Pancreas (tissue), 10 donors: ENCODE results near the gene DPP4. TPM values are rescaled to one million over a fixed set of nuclear protein-coding genes. Genes with fewer than 3 reads are reported as not detected.
A peak's percentile ranks its signal among the peaks of the same experiment; 100 is the strongest.

Source experiments
- ATAC-seq, 4 donors: fragments of 200-7000 bp; cut with Tn5 transposase; one replicate each; pipeline versions ENCODE4 v1.8.0 to v1.9.1; 2020; ENCODE audit warnings: mild to moderate bottlenecking in 4 of 4, moderate library complexity in 4 of 4
- DNase-seq, 6 donors: peaks; one replicate each; pipeline ENCODE4 v3.0.0-alpha.2; 2020
- FAIRE-seq: peaks from 2 replicates; lab custom pipeline; 2012; peaks lifted over from hg19 to GRCh38; lab: Jason Lieb, UNC
- H3K27ac ChIP-seq, 4 donors: fragments of 200-600 bp; sonication (generic); 1 replicate in 3 of 4; 2 replicates in 1 of 4; pipeline versions ENCODE4 v1.5.0 to v1.8.0; 2020
- H3K27me3 ChIP-seq, 4 donors: fragments of 200-600 bp; one replicate each; pipeline ENCODE4 v1.8.0; 2021
- H3K36me3 ChIP-seq, 3 donors: fragments of 200-600 bp; sonication (generic) in 1 of 3; one replicate each; pipeline versions ENCODE4 v1.5.0 to v1.8.0; 2020 to 2021
- H3K4me1 ChIP-seq, 3 donors: fragments of 200-600 bp; one replicate each; pipeline ENCODE4 v1.8.0; 2021
- H3K4me3 ChIP-seq, 4 donors: fragments of 200-600 bp; sonication (generic) in 2 of 4; one replicate each; pipeline versions ENCODE4 v1.5.0 to v1.8.0; 2020 to 2021
- H3K9me3 ChIP-seq, 4 donors: fragments of 200-600 bp; one replicate each; pipeline ENCODE4 v1.8.0; 2021
- WGBS, 2 donors: extraction: QIAGEN DNeasy Blood & Tissue Kit; methylation state at CpG; one replicate each; pipeline ENCODE4 v1.1.7; 2013; 5-methylcytosine and 5-hydroxymethylcytosine counted together
- intact Hi-C, 3 donors: fragments of 100-400 bp; cut with DNase I; formaldehyde crosslinking; loops; one replicate each; pipeline versions ENCODE4 v1.11.1 to v1.14.2; 2022
- polyA plus RNA-seq, 2 donors: library from polyadenylated mRNA; stranded (reverse); fragments of 200-250 nt; gene quantifications; one replicate each; pipeline ENCODE4 v1.2.3, GENCODE V29; 2013
- total RNA-seq, 6 donors: library from RNA; stranded (reverse); fragmentation: NEBNext Ultra II Directional in 4 of 6; extraction: Animal tissue kit (Norgen Biotek cat#: 25700) in 4 of 6; gene quantifications; one replicate each; pipeline versions ENCODE4 v1.2.1 to v1.2.4, GENCODE V29; 2021 to 2023
- TF ChIP-seq, protein P1 (sequence below), 4 donors: fragments of 200-600 bp; sonication (generic) in 3 of 4; IDR thresholded peaks; one replicate each; pipeline versions ENCODE4 v1.5.0 to v1.8.0; 2021; ENCODE audit warnings: antibody characterized with exemption in 4 of 4
- donor health status: healthy with polysubstance abuse.
- donor health status: DM: no; HTN: no; CAD: no; lungs with moderate emphysema.
- donor health status: DM: no; HTN: no; CAD: no.
- donor health status: control.
- donor health status: control.
- donor health status: Bipolar disorder and iron deficiency.
- donor health status: DM: yes; HTN: yes; CAD: no.
- donor health status: DM: no; HTN: no; CAD: no.
- donor health status: DM: no; HTN: no; CAD: no.
- donor health status: DM: yes; HTN: yes; CAD: no.

DPP4 gene
- total and polyA plus RNA-seq, 8 donors: 0.98 to 6.4 (median 2.4) TPM

DNA sequence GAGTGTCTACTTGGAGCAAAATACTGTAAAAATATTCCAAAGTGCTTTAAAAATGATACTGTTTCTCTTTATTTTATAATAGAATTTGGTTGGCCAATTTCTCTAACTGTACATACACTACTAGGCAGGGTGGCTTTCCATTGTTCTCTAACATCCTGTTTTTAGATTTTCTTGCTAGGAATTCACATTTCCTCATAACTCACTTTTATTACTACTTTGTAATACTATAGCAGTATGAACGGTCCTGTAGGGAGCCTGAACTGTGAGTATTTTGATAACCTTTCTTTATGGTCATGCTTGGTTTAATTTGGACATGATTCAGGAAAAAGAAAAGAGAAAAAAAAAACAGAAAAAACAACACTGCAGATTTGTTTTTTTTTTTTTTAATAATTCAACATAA, 40.3 kb upstream of the DPP4 start:
- TF ChIP-seq, protein P1, sequence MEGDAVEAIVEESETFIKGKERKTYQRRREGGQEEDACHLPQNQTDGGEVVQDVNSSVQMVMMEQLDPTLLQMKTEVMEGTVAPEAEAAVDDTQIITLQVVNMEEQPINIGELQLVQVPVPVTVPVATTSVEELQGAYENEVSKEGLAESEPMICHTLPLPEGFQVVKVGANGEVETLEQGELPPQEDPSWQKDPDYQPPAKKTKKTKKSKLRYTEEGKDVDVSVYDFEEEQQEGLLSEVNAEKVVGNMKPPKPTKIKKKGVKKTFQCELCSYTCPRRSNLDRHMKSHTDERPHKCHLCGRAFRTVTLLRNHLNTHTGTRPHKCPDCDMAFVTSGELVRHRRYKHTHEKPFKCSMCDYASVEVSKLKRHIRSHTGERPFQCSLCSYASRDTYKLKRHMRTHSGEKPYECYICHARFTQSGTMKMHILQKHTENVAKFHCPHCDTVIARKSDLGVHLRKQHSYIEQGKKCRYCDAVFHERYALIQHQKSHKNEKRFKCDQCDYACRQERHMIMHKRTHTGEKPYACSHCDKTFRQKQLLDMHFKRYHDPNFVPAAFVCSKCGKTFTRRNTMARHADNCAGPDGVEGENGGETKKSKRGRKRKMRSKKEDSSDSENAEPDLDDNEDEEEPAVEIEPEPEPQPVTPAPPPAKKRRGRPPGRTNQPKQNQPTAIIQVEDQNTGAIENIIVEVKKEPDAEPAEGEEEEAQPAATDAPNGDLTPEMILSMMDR (IDR thresholded peaks at IDR 0.05): no peak
- FAIRE-seq: no peak
- 5 to 15% methylated on average over 1 of the region's 1 CpG for WGBS, 2 donors
- H3K9me3 ChIP-seq: no peaks in the 10 kb centered on the region
- DNase-seq: no peak
- no peak overlapping the region for H3K4me3 ChIP-seq
- no peak overlapping the region for H3K27ac ChIP-seq
- ATAC-seq: peak in 1 of 4 donors; percentile 25
- intact Hi-C loops: no loop called here
- no peaks in the 10 kb centered on the region for H3K4me1 ChIP-seq
- no peaks in the 10 kb centered on the region for H3K27me3 ChIP-seq
- no peaks in the 10 kb centered on the region for H3K36me3 ChIP-seq

DNA sequence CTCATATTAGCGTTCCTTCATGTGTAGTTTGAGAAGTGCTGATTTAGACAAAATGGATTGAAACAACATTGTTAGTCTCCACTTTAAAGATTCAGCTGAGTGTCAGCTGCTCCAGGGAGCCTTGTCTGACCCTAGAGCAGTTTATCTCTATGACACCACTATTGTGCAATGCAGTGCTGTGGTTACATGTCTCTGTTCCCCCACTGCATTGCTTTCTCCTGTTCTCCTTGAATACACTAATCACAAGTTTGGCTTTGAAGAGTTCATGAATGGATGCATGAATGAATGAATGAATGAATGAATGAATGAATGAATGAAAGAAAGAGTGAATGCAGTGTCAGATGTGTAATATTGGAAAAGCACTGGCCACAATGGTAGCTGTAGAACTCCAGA, 39.8 kb upstream of the DPP4 start:
- Histone ChIP-seq H3K4me3 (no peak overlapping the region), H3K27ac (no peak overlapping the region), H3K27me3 (no peaks in the 10 kb centered on the region), H3K4me1 (no peaks in the 10 kb centered on the region), H3K36me3 (no peaks in the 10 kb centered on the region), H3K9me3 (no peaks in the 10 kb centered on the region)
- peak in 1 of 6 donors; percentile 39 for DNase-seq
- peak in 3 of 4 donors; percentile 63 to 87 (median 82) for ATAC-seq
- TF ChIP-seq, protein P1 (IDR thresholded peaks at IDR 0.05): no peak
- WGBS, 2 donors: 82 to 89% methylated on average over 1 of the region's 1 CpG
- no peak for FAIRE-seq
- intact Hi-C loops: no loop called here

DNA sequence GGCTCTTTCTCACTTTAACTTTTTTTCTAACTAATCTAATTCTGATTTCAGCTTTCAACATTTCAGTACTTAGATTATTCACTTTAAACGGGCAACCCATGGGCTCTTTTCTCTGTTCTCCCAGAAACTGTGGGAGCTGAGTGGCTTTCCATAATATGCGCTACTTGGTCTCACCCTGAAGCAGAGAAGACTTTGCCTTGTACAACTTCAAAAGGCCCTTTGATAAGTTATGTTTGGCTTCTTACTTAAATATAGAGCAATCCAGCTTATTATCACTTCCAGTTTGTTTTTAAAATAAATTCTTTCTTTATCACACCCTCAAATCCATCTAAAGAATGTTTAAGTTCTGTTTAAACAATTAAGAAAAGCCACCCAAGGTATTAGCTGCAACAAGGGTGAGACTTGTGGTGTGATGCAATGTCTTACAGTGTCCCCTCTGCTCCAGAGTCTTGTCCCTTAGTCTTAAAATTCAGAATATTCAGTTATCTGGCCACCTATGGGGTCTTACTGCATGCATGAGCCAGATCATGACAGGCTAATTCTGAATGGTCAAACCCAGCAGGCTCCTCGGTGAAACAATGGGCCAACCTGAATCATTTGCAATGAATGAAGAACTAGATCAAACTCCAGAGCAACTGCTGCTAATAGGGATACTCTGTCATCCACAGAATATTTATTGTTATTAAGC, 39.2 kb upstream of the DPP4 start:
- DNase-seq: no peak
- Histone ChIP-seq H3K9me3 (no peaks in the 10 kb centered on the region), H3K4me3 (no peak overlapping the region), H3K4me1 (no peaks in the 10 kb centered on the region), H3K27me3 (no peaks in the 10 kb centered on the region), H3K27ac (no peak overlapping the region), H3K36me3 (no peaks in the 10 kb centered on the region)
- FAIRE-seq: no peak
- TF ChIP-seq, protein P1 (IDR thresholded peaks at IDR 0.05): no peak
- intact Hi-C loops: no loop called here
- 78 to 89% methylated on average over 3 of the region's 3 CpGs for WGBS, 2 donors
- no peak for ATAC-seq

DNA sequence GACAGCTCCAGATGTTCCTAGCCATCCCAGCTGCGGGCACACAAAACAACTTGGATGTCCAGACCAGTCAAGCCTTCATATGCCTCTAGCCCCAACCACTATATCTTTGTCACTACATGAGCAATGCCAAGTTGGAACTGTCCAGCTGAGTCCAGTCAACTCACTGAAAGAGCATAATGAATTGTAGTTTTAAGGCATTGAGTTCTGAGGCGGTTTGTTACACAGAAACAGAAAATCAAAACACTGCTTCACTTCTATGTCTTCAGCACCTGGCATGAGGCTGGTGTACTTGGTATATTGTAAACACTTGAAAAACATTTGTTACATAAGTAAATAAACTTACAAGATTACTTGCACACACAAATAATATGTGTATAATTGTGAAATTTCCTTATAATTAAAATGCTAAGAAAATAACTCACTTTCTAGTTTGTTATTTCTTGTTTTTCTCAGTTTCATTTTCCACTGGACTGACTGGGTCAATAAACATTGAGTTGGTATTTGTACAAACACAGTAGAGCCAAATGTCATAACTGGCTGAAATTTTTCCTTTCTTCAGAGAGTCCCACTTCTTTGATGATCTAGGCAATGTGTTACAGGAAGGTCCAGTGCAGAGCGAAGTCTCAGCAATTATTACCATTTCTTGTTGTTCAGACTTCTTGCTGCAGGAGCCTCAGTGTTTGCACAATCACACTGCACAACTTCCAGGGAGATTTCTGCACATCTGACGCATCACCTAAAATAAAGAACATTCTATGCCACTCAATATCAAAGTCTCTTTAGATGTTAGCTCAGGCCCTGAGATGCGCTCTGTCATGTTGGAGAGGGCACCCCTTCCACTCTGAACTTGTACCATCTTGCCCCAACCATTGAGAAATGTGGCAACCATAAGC, 38.2 kb upstream of the DPP4 start:
- H3K9me3 ChIP-seq: no peaks in the 10 kb centered on the region
- TF ChIP-seq, protein P1 (IDR thresholded peaks at IDR 0.05): no peak
- H3K4me1 ChIP-seq: no peaks in the 10 kb centered on the region
- no peaks in the 10 kb centered on the region for H3K36me3 ChIP-seq
- H3K4me3 ChIP-seq: no peak overlapping the region
- 89 to 93% methylated on average over 5 of the region's 5 CpGs for WGBS, 2 donors
- peak in 1 of 4 donors; percentile 41 for ATAC-seq
- DNase-seq: no peak
- H3K27me3 ChIP-seq: no peaks in the 10 kb centered on the region
- intact Hi-C loops: no loop called here
- no peak for FAIRE-seq
- no peak overlapping the region for H3K27ac ChIP-seq
